GM12801 (cell line): ENCODE data around the gene EIF4E2.

Experiments
- TF ChIP-seq, protein P1 (sequence below): IDR thresholded peaks from one replicate; pipeline ENCODE4 v1.5.1; 2011; ENCODE audit warnings: control low read depth; ENCODE audit not compliant: insufficient read length; ENCODE audit errors: extremely low read depth

The EIF4E2 gene

DNA sequence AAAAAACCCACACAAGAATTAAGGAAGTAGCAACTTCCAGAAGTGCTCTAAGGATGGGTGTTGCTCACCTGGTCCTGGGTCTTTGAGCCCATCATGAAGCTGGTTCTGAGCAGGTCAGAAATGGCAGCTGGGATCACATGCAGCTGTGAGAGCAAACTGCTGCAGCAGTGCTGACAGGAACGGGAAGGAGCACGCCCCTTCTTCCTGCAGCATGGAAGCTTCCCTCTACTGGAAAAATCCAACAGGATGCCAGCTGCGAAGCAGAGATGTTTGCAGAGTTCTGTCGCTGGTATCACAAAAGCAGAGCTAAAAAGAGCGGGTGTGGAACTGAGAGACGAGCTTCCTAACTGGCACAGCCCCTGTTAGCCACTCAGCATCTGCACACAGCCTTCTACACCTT, 33.7 kb downstream of the EIF4E2 start:
- TF ChIP-seq, protein P1, sequence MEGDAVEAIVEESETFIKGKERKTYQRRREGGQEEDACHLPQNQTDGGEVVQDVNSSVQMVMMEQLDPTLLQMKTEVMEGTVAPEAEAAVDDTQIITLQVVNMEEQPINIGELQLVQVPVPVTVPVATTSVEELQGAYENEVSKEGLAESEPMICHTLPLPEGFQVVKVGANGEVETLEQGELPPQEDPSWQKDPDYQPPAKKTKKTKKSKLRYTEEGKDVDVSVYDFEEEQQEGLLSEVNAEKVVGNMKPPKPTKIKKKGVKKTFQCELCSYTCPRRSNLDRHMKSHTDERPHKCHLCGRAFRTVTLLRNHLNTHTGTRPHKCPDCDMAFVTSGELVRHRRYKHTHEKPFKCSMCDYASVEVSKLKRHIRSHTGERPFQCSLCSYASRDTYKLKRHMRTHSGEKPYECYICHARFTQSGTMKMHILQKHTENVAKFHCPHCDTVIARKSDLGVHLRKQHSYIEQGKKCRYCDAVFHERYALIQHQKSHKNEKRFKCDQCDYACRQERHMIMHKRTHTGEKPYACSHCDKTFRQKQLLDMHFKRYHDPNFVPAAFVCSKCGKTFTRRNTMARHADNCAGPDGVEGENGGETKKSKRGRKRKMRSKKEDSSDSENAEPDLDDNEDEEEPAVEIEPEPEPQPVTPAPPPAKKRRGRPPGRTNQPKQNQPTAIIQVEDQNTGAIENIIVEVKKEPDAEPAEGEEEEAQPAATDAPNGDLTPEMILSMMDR = no peak

DNA sequence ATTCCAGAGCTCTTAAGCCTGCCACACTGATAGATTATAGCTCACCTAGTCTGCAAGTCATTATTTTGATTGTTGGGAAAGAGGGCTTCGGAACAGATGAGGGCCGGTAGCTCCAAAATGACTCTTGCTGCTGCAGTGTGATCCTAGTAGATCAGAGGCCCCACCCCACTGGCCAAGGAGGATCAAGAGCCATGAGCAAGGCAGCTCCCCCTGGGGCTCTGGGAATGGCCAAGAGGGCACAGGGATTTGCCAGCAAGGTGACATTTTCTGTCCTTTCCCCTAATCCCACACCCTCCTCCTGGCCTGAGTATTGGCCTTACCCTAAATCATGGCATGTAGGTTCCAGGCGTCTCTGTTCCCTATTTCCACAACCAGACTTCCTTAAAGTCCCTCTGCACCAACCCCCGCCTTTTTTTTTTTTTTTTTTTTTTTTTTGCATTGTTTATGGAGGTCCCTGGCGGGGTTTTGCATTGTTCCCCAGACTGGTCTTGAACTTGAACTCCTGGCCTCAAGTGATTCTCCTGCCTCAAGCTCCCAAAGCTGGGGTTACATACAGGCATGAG, 36.5 kb downstream of the EIF4E2 start:
- TF ChIP-seq, protein P1 = no peak

DNA sequence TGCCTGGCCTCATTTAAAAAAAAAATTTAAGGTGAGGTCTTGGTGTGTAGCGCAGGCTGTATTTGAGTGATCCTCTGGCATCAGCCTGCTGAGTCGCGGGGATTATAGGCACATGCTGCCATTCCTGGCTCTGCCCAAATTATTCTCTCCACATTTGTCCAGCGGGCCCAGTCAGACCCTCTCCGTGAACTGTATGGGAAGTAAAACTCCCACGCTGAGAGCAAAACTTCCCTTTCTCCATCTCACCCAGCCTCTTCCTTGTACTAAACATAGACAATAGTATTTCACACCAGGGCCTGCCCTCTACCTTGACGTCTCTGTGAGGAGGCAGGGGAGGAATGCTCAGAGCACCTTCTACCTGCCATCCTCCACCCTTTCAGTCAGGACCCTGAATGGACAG, 37.0 kb downstream of the EIF4E2 start:
- TF ChIP-seq, protein P1 = no peak

DNA sequence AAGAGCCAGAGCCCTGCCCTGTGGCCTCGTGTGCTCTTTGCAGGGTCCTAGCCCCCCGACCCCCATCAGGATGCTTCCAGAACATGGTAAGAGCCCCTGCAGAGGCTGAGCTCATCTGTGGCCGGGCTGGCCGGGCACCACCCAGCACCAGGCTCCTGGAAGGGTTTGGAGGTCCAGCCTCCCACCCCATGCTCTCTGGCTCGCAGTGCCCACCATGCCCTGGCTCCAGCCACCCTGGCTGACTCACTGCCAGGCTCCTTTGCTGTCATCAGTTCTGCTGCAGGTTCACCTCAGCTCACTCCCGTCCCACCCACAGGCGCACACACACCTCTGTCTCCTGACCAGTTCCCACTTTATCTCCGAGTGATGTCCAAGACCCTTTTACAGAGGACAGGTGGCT, 37.5 kb downstream of the EIF4E2 start:
- TF ChIP-seq, protein P1 = no peak

DNA sequence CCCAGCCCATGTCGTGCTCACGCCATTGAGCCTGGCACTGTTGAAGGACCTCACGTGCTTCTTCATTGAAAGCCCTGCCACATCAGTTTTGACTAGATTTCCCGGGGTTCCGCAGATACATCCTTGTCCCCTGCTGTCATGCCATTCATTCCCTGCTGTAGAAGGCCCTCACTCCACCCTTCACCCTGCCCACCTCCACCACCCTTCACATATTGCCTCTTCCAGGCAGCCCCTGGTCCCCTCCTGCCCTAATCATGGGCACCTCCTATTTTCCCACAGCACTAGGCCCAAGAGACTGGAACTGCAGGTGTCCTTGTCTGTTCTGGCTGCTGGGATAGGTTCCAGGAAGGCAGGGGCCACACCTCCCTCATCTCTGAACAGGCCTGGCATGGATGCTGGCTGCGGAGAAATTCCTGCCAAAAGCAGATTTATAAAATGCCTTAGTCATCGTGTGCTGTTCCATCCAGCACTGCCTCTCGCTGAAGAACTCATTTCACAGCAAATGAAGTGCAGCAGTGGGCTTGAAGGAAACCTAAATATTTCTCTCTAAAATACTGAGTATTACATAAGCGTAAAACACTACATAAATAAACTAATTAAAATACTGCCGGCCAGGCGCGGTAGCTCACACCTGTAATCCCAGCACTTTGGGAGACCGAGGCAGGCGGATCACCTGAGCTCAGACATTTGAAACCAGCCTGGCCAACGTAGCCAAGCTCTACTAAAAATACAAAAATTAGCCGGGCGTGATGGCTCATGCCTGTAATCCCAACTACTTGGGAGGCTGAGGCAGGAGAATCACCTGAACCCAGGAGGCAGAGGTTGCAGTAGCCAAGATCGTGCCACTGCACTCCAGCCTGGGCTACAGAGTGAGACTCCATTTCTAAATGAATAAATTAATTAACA, 38.4 kb downstream of the EIF4E2 start:
- TF ChIP-seq, protein P1 = no peak

DNA sequence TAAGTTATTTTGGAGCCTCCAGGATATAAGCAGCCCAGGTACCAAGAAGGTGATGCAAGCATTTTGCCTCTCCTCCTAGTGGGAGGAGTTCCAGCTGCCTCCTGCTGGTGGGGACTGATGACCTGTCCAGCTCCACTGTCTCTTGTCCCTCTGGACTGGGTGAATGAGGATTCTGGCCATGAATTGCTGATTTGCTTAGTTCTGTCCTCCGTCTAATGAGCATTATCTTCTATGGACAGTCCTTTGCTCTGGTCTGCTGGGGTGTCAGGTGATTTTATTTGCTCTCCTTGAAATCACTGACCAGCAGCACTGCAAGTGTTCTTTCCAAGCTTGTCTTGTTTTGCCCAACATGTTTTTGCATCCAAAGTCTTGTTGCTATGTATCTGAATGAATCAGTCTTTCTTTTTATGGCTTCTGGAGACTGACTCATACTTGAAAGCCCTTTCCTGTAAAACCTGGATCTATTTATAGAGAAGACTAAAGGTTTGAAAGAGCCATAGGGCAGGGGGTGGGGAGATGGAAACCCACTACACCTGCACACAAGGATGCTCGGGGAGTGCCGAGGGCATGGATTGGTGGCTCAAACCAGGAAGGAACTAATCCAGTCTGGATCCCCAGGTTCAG, 42.4 kb downstream of the EIF4E2 start:
- TF ChIP-seq, protein P1 = no peak

DNA sequence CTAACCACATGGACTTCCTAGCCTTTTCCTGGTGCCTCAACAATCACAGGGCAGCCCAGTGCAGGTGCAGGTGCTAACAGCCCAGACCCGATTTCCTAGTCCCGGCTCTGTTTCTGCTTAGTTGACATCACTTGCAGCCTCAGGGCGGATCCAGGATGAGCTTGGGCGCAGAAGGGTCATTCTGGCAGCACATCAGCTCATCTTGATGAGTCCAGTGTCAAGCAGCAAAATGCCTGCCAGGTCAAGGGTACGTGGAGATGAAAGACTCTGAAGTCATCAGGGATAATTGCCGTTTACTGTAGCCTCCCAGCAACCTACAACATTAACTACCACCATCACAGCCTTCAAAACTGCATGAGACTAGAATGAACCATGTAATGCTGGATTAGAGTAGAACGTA, 43.5 kb downstream of the EIF4E2 start:
- TF ChIP-seq, protein P1 = no peak
